ENCODE measurements around the gene INPP5J.
"Not testable (repeated sequence)": the region's sequence is repeated elsewhere in the genome, so short reads cannot be mapped to it uniquely, and the experiment has no call there.

The INPP5J gene

GRCh38 chr22:31099841-31100761 lies 22.7 kb upstream of the INPP5J start:
- DNase-seq (ENCODE audit: low read depth in 2 of 2, low spot score in 1 of 2): no peak

- DNase-seq (ENCODE audit: low read depth in 2 of 2, low spot score in 1 of 2): no peak
These were observed 21.8 kb upstream of the INPP5J start for GRCh38 chr22:31100762-31101525.

DNA sequence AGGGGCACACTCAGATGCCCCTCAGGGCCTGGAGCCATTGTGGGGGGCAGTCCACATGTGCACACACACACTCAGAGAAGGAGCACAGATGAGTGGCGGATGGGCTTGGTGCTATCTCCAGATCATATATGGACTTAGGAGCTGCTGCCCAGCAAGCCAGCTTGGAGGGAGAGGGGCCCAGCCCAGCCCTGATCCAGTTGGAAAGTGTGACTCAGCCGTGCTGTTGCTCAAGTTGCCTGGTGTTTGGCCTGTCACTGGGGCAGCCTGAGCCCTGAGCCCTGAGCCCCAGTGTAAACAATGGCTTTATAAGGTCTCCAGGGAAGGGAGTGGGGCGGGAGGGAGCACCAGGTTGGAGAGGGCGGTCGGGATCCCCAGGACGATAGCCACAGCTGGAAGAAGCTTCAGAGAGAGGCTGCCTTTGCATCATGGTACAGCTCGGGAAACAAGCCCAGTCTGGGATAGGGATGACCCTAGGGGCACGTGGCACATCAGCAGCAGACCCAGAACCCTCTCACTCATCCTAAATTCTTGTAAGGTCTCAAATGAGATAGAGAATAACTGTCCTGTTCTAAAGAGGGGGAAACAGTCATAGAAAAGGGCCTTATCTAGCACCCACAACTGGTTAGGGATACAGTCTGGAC lies 20.2 kb upstream of the INPP5J start:
- DNase-seq (ENCODE audit: low read depth in 2 of 2, low spot score in 1 of 2): no peak

DNA sequence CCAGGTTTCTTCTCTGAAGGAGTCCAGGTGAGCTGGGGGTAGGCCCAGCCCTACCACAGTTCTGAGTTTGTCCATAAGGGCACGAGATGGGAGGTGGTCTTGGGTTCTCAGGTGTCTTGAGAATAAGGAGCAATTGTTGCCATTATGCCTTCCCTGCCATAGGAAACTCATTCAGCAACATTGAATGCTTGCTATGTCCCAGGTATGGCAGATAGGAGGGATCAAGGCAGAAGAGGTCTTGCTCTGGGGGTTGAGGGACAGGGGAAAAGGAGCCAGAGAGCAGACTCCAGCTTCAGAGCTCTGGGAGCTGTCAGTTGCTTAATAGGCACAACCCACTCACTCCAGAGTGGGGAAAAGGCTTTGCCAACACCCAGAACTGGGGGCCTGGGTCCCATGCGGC lies 19.7 kb upstream of the INPP5J start:
- no peak for DNase-seq (ENCODE audit: low read depth in 2 of 2, low spot score in 1 of 2)

DNA sequence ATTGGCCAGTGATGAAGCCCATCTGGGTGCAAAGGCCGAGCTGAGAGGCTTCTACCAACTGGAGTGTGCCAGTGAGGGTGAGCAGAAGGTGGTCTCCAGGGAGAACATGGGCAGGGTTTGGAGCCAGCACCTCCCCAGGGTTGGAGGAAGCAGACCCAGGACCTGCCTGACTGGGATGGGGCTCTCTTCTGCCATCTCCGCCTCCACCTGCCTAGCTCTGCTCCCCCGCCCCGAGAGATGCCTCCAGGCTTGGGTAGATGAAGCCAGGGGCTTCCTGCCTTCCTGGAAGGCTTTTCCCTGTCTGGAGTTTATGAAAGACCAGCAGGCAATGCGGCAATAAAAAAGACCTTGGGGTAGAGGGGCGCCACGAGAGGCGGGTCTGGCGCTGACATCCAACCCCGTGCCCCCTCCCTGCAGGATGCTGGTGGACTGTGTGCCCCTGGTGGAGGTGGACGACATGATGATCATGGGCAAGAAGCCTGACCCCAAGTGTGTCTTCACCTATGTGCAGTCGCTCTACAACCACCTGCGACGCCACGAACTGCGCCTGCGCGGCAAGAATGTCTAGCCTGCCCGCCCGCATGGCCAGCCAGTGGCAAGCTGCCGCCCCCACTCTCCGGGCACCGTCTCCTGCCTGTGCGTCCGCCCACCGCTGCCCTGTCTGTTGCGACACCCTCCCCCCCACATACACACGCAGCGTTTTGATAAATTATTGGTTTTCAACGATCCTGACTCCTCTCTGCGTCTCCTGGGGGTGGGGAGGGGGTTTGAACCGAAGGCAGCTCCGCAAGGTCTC lies 18.7 kb upstream of the INPP5J start:
- no peak for DNase-seq (ENCODE audit: low read depth in 2 of 2, low spot score in 1 of 2)

DNA sequence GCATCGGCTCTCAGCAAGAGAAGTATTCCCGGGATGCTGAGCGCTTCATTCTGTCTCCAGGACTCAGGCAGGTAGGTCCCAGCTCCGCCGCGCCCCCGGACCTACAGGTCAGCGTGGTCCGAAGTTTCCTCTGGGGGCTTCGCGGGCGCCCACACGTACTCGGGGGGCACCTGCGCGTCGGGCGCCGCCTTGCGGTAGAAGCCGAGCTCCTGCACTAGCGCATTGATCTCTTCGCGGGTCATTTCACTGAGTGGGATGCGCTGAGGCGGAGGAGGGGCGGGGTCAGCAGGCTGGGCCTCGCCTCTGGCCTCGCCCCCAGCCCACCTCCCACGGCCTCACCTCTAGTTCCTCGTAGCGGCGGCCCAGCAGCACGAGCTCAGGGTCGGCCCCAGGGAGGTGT lies 17.9 kb upstream of the INPP5J start:
- no peak for DNase-seq (ENCODE audit: low read depth in 2 of 2, low spot score in 1 of 2)

- DNase-seq (ENCODE audit: low read depth in 2 of 2, low spot score in 1 of 2): no peak
These were observed 17.4 kb upstream of the INPP5J start for GRCh38 chr22:31105282-31105929.

- no peak for DNase-seq (ENCODE audit: low read depth in 2 of 2, low spot score in 1 of 2)
These were observed 16.7 kb upstream of the INPP5J start for GRCh38 chr22:31106001-31106571.

DNA sequence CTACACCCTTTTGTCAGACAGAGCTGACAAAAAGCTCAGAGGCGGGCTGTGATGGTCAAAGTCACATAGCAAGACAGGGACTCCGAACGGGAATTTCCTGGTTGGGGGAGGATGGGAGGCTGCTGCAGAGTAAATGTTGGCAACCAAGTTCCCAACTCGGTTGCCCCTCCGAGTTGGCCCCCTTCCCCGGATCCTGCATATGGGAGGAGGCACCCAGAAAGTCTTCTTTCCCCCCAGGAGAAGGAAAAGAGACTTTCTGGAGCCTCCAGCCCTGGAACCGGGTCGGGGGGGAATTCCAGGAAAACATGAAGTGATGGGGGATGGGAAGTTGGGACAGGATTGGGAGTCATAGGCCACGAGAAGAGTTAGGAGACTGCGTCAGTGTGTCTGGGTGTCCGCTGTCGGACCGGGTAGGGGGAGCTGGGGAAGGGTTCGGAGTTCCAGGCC lies 16.0 kb upstream of the INPP5J start:
- DNase-seq (ENCODE audit: low read depth in 2 of 2, low spot score in 1 of 2): no peak

- DNase-seq (ENCODE audit: low read depth in 2 of 2, low spot score in 1 of 2): peak; percentile 60 to 69
These were observed 15.4 kb upstream of the INPP5J start, which contains the start of gene SELENOM for GRCh38 chr22:31107178-31107893. TSS of gene SELENOM (minus strand) at chr22:31107568. CDS start at chr22:31107505, 63 bp downstream.

DNA sequence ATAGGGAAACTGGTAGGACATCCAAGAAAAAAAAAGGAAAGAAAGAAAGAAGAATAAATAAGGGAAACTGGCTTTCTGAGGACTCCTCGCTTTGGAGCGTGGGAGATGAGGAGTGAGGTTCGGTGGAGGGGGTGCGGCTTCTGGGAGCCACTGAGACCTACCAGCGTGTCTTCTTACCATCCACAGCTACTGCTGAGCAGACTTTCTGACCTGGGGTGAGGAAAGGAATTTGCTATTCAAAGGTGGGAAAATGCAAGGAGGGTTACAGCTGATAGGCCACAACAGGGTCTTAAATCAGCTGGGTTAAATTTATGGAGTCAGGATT lies 14.9 kb upstream of the INPP5J start:
- no peak for DNase-seq (ENCODE audit: low read depth in 2 of 2, low spot score in 1 of 2)

GRCh38 chr22:31112547-31113091 lies 10.1 kb upstream of the INPP5J start:
- not testable (repeated sequence) for DNase-seq (ENCODE audit: low read depth in 2 of 2, low spot score in 1 of 2)

DNA sequence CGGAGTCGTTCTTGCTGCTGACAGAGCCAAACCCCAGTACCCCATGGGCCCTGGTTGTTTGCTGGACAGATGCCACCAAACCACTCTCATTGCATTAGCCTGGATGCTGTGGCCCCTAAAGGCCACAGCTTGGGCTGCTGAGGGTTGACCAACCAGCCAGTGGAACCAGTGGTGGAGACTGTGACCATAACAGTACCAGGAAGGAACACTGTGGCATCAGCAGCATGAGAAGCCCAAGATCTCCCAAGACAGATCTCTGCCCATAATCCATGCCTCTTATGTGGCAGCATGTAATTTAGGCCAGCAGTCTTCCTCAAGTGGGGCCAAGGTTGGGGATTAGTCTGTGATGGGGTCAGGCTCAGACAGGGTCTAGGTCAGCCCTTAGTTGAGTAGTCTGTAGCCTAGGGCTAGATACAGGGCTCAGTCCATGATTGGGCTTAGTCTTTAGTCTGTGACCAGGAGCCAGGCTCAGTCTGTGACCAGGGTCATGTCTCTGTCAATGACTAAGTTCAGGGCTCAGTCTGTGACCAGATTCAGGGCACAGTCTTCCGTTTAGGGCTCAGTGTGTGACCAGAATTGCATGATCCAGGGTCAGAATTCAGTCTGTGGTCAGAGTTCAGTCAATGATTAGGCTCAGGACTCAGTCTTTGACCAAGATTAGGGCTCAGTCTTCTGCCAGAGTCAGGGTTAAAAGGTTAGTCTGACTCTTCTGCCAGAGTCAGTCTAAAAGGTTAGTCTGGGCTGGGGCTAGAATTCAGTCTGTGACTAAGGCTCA lies 4.5 kb upstream of the INPP5J start:
- DNase-seq (ENCODE audit: low read depth in 2 of 2, low spot score in 1 of 2): no peak

GRCh38 chr22:31119026-31119717 lies 3.6 kb upstream of the INPP5J start:
- no peak for DNase-seq (ENCODE audit: low read depth in 2 of 2, low spot score in 1 of 2)

GRCh38 chr22:31120230-31120629 lies 2.5 kb upstream of the INPP5J start:
- no peak for DNase-seq (ENCODE audit: low read depth in 2 of 2, low spot score in 1 of 2)

GRCh38 chr22:31120642-31121041 lies 2.1 kb upstream of the INPP5J start:
- DNase-seq (ENCODE audit: low read depth in 2 of 2, low spot score in 1 of 2): no peak

DNA sequence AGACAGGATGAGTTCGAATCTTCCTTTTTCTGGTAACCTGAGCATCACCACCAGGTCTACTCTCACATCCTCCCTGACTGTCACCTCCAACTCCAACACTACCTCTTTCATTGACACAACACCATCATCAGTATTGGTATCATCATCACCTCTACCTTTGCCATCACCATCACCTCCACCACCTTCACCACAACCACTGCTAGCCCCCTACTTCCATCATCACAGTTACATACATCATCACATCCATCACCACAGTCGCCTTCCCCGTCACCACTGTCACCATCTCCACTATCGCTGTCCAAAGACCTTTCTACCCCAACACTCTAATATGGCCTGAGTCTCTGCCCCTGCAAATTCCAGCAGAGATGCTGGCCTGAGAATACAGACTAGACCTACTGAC lies 1.4 kb upstream of the INPP5J start:
- no peak for DNase-seq (ENCODE audit: low read depth in 2 of 2, low spot score in 1 of 2)

GRCh38 chr22:31122196-31122531 lies 602 bp upstream of the INPP5J start:
- no peak for DNase-seq (ENCODE audit: low read depth in 2 of 2, low spot score in 1 of 2)

Data from stimulated activated CD8-positive, alpha-beta memory T cell treated with anti-CD3 and anti-CD28 coated beads, Interleukin-4, amount 100 ng/mL, for 4 hours (primary cell).